HEK293T (cell line): Measurements from ENCODE around the gene CALN1.
"Not testable (repeated sequence)": the region's sequence is repeated elsewhere in the genome, so short reads cannot be mapped to it uniquely, and the experiment has no call there.

Experiments used
- CTCF ChIA-PET: fragments of 350-600 bp; formaldehyde crosslinking; extraction: SDS; loops from one replicate; lab custom pipeline; 2021; ENCODE audit warnings: antibody characterized with exemption, inconsistent platforms; lab: Yijun Ruan, JAX
- POLR2A ChIA-PET: fragments of 350-600 bp; formaldehyde crosslinking; extraction: SDS; loops from one replicate; lab custom pipeline; 2020; ENCODE audit warnings: antibody characterized with exemption, inconsistent platforms; lab: Yijun Ruan, JAX
- DNase-seq: peaks from one replicate; pipeline ENCODE4 v3.0.0; 2012; ENCODE audit warnings: mixed read lengths; ENCODE audit errors: extremely low spot score
- ARNT ChIP-seq: fragments of 450-650 bp; IDR thresholded peaks from 2 replicates; pipeline ENCODE4 v1.6.1; 2017; ENCODE audit warnings: mild to moderate bottlenecking
- BHLHE40 ChIP-seq: fragments of 450-650 bp; IDR thresholded peaks from 2 replicates; pipeline ENCODE4 v1.6.1; 2016; ENCODE audit warnings: mild to moderate bottlenecking, moderate library complexity, borderline replicate concordance
- CTBP1 ChIP-seq: fragments of 450-650 bp; IDR thresholded peaks from 2 replicates; pipeline ENCODE4 v1.6.1; 2016; ENCODE audit warnings: borderline replicate concordance
- ELF4 ChIP-seq: fragments of 450-650 bp; IDR thresholded peaks from 2 replicates; pipeline ENCODE4 v1.6.1; 2017; ENCODE audit warnings: antibody characterized with exemption
- FOXA1 ChIP-seq: fragments of 450-650 bp; IDR thresholded peaks from 2 replicates; pipeline ENCODE4 v1.6.1; 2016; ENCODE audit warnings: mild to moderate bottlenecking
- FOXK2 ChIP-seq: fragments of 450-650 bp; IDR thresholded peaks from 2 replicates; pipeline ENCODE4 v1.6.1; 2016; ENCODE audit warnings: mild to moderate bottlenecking
- FOXM1 ChIP-seq: fragments of 450-650 bp; IDR thresholded peaks from 2 replicates; pipeline ENCODE4 v1.6.1; 2017; ENCODE audit warnings: mild to moderate bottlenecking, borderline replicate concordance
- HDGF ChIP-seq: fragments of 450-650 bp; IDR thresholded peaks from 2 replicates; pipeline ENCODE4 v1.6.1; 2017; ENCODE audit warnings: antibody characterized with exemption, borderline replicate concordance
- L3MBTL2 ChIP-seq: fragments of 450-650 bp; conservative IDR thresholded peaks from 2 replicates; pipeline ENCODE4 v1.6.1; 2016; ENCODE audit warnings: mild to moderate bottlenecking
- LEF1 ChIP-seq: fragments of 450-650 bp; IDR thresholded peaks from 2 replicates; pipeline ENCODE4 v1.6.1; 2017; ENCODE audit warnings: mild to moderate bottlenecking, borderline replicate concordance
- NFRKB ChIP-seq: fragments of 450-650 bp; IDR thresholded peaks from 2 replicates; pipeline ENCODE4 v1.6.1; 2016; ENCODE audit warnings: mild to moderate bottlenecking, moderate library complexity
- SP1 ChIP-seq: fragments of 450-650 bp; IDR thresholded peaks from 2 replicates; pipeline ENCODE4 v1.6.1; 2017
- SUZ12 ChIP-seq: fragments of 450-650 bp; IDR thresholded peaks from 2 replicates; pipeline ENCODE4 v1.6.1; 2016; ENCODE audit warnings: mild to moderate bottlenecking
- TARDBP ChIP-seq: fragments of 450-650 bp; IDR thresholded peaks from 2 replicates; pipeline ENCODE4 v1.6.1; 2016
- ZNF384 ChIP-seq: fragments of 450-650 bp; IDR thresholded peaks from 2 replicates; pipeline ENCODE4 v1.6.1; 2016
- TF ChIP-seq, protein P1 (sequence below): fragments of 450-650 bp; IDR thresholded peaks from 2 replicates; pipeline ENCODE4 v1.6.1; 2016

The CALN1 gene

DNA sequence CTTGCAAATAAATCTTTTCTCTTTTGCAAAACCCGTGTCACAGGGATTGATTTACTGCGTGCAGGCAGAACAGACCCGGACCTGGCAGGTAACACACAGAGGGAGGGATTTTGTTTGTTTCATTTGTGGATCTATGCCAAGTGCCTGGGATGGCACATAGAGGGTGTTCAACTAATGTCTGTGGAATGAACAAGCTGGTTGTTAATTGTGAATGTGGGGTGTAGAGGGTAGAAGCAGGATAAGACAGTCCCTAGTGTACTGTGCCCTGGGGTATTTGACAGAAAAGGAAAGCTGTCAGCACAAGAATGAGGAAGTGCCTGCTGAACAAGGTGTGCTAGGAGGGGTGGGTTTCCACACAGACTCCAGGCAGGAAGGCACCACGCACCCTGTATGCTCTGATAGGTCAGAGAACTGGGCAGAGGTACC, 331.8 kb downstream of the CALN1 start:
- CTCF ChIA-PET, result no interaction called here

DNA sequence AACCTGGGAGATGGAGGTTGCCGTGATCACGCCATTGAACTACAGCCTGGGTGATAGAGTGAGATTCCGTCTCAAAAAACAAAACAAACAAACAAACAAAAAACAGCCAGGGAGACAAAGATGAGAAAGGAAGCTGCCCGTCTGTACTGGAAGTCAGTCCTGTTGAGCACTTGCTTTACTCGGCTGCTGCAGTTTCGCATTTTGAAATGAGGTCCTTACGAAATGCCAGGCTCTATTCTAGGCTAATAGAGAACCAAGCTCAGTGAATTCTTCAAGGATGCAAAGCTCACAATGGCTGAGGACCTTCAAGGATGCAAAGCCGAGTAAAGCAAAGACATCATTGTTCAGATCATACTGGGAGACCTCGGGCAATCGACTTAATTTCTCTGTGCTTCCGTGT, 333.3 kb downstream of the CALN1 start:
- ChIA-PET POLR2A (no interaction called here), CTCF (no interaction called here)
- TF ChIP-seq ARNT (no peak), NFRKB (no peak), ELF4 (no peak), SP1 (no peak)
- TF ChIP-seq, protein P1, sequence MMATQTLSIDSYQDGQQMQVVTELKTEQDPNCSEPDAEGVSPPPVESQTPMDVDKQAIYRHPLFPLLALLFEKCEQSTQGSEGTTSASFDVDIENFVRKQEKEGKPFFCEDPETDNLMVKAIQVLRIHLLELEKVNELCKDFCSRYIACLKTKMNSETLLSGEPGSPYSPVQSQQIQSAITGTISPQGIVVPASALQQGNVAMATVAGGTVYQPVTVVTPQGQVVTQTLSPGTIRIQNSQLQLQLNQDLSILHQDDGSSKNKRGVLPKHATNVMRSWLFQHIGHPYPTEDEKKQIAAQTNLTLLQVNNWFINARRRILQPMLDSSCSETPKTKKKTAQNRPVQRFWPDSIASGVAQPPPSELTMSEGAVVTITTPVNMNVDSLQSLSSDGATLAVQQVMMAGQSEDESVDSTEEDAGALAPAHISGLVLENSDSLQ, result no peak
- no peak for DNase-seq

More for the DNA sequence above, 331.8 kb downstream of the CALN1 start:
- TF ChIP-seq LEF1 (no peak), FOXA1 (no peak)
- DNase-seq, result no peak
- POLR2A ChIA-PET, result no interaction called here

DNA sequence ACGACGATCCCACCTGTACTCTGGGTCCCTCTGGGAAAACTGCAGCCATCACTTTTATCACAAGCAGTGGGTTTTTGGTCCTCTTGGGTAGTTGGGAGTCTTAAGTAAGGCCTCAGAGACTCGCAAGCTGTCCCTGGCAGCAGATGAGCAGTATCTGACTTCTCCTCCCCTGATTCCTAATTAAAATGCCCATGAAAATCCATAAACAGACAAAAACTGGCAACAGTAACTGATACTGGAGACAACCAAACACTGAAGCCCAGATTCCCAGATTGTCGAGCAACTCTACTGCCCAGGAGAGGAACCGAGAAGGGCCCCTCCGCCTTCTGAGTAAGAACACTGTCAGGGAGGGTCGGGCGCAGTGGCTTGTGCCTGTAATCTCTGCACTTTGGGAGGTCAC, 333.8 kb downstream of the CALN1 start:
- CTCF ChIA-PET, result no interaction called here
- TF ChIP-seq, protein P1, result no peak
- TF ChIP-seq SUZ12, result no peak
- no peak for TF ChIP-seq FOXM1
- no peak for TF ChIP-seq BHLHE40
- TF ChIP-seq ARNT, result no peak
- TF ChIP-seq FOXA1, result no peak
- TF ChIP-seq HDGF, result no peak
- DNase-seq, result no peak
- POLR2A ChIA-PET, result no interaction called here

DNA sequence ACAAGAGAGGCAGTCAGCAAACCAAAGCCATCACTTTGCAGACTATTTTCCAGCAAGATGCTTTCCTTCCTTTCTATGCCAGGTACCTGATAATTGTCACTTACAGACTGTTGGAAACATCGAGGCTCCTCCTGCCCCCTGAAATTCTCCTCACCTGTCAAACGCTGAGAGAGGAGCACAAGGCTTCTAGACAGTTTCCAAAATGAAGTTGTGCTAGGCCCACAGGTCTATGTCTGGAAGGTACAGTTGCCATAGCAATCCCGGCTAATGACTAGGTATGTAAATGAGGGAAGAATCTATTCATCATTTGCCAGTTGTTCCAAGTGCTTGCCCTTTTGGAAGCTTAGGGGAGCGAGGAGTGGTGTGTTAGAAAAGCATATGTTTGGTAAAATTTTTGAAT, 334.4 kb downstream of the CALN1 start:
- CTCF ChIA-PET, result no interaction called here
- POLR2A ChIA-PET, result no interaction called here
- no peak for TF ChIP-seq SUZ12
- TF ChIP-seq, protein P1, result no peak
- TF ChIP-seq FOXK2, result no peak
- no peak for TF ChIP-seq SP1
- no peak for TF ChIP-seq ARNT
- no peak for TF ChIP-seq NFRKB
- TF ChIP-seq TARDBP, result no peak
- no peak for TF ChIP-seq HDGF
- no peak for TF ChIP-seq ELF4
- no peak for TF ChIP-seq FOXA1
- no peak for TF ChIP-seq FOXM1
- DNase-seq, result no peak

DNA sequence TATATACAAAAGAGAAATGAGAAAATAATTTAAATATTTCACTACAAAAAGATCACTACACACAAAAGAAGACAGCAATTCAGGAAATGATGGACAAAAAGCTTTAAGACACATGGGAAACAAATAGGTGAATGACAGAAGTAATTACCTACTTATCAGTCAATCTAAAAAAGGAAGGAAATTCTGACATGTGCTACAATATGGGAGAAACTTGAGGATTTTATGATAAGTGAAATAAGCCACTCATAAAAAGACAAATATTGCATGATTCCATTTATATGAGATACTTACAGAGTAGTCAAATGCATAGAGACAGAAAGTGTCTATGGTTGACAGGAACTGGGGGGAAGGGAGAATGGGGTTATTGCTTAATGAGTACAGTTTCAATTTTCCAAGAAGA, 339.2 kb downstream of the CALN1 start:
- TF ChIP-seq SP1, result no peak
- no peak for TF ChIP-seq LEF1
- CTCF ChIA-PET, result no interaction called here

DNA sequence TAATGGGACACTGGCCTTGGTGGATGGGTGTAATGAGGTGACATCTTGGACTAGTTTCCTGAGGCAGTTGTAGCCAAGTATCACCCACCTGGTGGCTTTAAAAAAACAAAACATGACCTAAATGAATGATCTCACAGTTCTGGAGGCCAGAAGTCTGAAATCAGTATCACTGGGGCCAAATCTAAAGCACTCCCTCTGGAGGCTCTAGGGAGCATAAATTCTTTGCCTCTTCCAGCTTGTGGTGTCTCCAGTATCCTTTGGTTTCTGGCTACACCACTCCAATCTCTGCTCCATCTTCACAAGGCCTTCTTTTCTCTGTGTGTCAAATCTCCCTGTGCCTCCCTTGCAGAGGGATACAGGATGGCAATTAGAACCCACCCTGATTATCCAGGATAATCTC, 342.9 kb downstream of the CALN1 start:
- POLR2A ChIA-PET, result no interaction called here
- TF ChIP-seq ELF4 (no peak), CTBP1 (no peak), NFRKB (no peak), BHLHE40 (no peak), ARNT (no peak), FOXK2 (no peak), L3MBTL2 (no peak), SP1 (no peak), HDGF (no peak), TARDBP (no peak), FOXA1 (no peak), FOXM1 (no peak), SUZ12 (no peak), ZNF384 (no peak), LEF1 (no peak)
- TF ChIP-seq, protein P1, result no peak
- DNase-seq, result no peak
- CTCF ChIA-PET, result no interaction called here

More for the DNA sequence above, 339.2 kb downstream of the CALN1 start:
- no peak for DNase-seq
- POLR2A ChIA-PET, result no interaction called here

DNA sequence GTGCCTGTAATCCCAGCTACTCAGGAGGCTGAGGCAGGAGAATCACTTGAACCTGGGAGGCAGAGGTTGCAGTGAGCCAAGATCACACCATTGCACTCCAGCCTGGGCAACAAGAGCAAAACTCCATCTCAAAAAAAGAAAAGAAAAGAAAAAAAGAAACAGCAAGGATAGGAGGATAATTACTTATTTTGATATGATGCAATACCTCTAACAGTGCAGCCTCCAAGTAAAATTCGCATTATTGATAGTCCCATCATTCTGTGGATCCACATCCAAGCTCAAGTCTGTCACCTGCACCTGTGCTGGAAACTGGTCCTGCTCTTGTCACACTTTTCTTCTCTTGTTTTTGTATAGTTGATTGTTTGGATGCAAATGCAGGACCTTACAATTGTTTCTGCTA, 346.4 kb downstream of the CALN1 start:
- POLR2A ChIA-PET, result not testable (repeated sequence)

More for the DNA sequence above, 346.4 kb downstream of the CALN1 start:
- CTCF ChIA-PET, DNase-seq: not testable (repeated sequence)
